GM13977 (cell line): ENCODE measurements around the gene CBX4.

Experiments
- DNase-seq: peaks from one replicate; pipeline ENCODE4 v3.0.0; 2012; ENCODE audit warnings: low spot score
- in situ Hi-C: fragments of 300-500 bp; cut with MboI; formaldehyde crosslinking; loops from one replicate; pipeline ENCODE4 v1.12.0; 2022; ENCODE audit warnings: low sequenced_read_pairs, low pct_unique_long_range_greater_than_20kb, mixed read lengths, inconsistent platforms; ENCODE audit not compliant: unreplicated experiment
- TF ChIP-seq, protein P1 (sequence below): IDR thresholded peaks from 2 replicates; pipeline ENCODE4 v1.5.1; 2012; ENCODE audit warnings: mild to moderate bottlenecking, control low read depth; ENCODE audit not compliant: insufficient read depth; ENCODE audit errors: extremely low read depth, missing control alignments

The CBX4 gene

DNA sequence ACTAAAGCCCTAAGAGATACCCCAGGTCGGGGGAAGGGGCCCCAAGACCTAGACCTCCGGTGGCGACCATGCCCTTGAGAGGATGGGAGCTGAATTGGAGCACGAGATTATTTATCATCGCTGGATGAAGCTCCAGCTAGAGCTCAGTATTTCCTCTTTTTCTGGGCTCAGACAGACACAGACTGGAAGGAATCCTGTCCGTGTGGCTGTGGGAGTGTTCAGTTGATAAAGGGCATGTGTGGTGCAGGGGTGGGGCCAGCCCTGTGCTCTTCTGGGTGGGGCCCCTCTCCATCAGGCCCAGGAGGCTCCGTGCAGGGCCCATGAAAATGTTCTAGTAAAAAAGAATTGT is 6.3 kb upstream of the CBX4 start:
- in situ Hi-C loops: loop anchor here (10.0 kb wide), 1 partner anchor 51 kb away; the partner anchor contains the start of gene CBX8
- TF ChIP-seq, protein P1, sequence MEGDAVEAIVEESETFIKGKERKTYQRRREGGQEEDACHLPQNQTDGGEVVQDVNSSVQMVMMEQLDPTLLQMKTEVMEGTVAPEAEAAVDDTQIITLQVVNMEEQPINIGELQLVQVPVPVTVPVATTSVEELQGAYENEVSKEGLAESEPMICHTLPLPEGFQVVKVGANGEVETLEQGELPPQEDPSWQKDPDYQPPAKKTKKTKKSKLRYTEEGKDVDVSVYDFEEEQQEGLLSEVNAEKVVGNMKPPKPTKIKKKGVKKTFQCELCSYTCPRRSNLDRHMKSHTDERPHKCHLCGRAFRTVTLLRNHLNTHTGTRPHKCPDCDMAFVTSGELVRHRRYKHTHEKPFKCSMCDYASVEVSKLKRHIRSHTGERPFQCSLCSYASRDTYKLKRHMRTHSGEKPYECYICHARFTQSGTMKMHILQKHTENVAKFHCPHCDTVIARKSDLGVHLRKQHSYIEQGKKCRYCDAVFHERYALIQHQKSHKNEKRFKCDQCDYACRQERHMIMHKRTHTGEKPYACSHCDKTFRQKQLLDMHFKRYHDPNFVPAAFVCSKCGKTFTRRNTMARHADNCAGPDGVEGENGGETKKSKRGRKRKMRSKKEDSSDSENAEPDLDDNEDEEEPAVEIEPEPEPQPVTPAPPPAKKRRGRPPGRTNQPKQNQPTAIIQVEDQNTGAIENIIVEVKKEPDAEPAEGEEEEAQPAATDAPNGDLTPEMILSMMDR: no peak
- no peak for DNase-seq

DNA sequence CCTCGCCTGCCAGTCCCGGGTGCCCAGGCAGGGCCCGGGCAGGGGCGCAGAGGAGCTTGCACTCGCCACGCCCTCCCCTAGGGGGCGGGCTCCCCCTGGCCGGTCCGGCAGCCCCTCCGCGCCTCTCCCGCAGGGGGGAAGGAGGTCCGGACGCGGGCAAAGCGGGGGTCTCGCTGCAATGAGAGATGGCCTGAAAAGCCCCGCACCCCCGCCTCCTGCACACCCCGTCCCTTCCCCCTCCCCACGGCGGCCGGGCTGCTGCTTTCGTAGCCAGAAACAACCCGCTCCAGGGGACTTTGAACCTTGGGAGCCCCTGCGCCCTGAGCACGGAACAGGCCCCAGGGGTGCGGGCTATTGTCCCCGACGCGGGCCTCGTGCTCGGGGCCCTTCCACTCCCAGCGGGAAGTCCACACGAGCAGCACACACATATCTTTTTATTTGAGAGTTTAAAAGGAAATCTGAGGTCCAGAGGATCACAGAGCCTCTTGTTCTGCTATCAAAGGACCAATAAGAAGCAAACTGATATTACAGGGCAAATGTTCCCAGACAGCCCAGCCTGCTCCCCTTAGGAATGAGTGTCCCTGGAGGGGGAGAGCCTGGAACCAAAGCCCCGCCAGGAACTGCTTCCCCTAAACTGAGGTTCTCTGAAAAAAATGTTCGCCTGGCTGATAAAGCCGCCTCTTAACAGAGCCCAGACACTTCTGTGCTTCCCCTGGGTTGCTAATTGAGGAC is 5.8 kb upstream of the CBX4 start:
- in situ Hi-C loops: loop anchor here (10.0 kb wide), 1 partner anchor 50 kb away; the partner anchor contains the start of gene CBX8
- peak; percentile 88 for DNase-seq
- TF ChIP-seq, protein P1: peak; percentile 84

- in situ Hi-C loops: loop anchor here (10.0 kb wide), 1 partner anchor 49 kb away; the partner anchor contains the start of gene CBX8
- TF ChIP-seq, protein P1: no peak
- no peak for DNase-seq
These were observed 4.9 kb upstream of the CBX4 start for GRCh38 chr17:79843816-79844800.

- in situ Hi-C loops: loop anchor here (10.0 kb wide), 1 partner anchor 49 kb away; the partner anchor contains the start of gene CBX8
- TF ChIP-seq, protein P1: no peak
- peak; percentile 56 for DNase-seq
These were observed 4.2 kb upstream of the CBX4 start for GRCh38 chr17:79843474-79843815.

- in situ Hi-C loops: loop anchor here (10.0 kb wide), 1 partner anchor 48 kb away; the partner anchor contains the start of gene CBX8
- TF ChIP-seq, protein P1: peak; percentile 7
- DNase-seq: peak; percentile 67
These were observed 3.6 kb upstream of the CBX4 start for GRCh38 chr17:79842656-79843473.
